Body of pancreas (tissue), 4 donors: Measurements from ENCODE around the gene NUP62.

Experiments
- CTCF ChIP-seq, 7 experiments: fragments of 450-650 bp in 4 of 7; fragments of 200-600 bp in 3 of 7; sonication (generic) in 3 of 7; IDR thresholded peaks; one replicate each; pipeline ENCODE4 v1.5.1; 2016 to 2019; ENCODE audit warnings: antibody characterized with exemption in 7 of 7
- POLR2A ChIP-seq, 3 donors: fragments of 450-650 bp; IDR thresholded peaks; one replicate each; pipeline ENCODE4 v1.6.1; 2016; ENCODE audit warnings: antibody characterized with exemption in 3 of 3, mild to moderate bottlenecking in 2 of 3

- no peak for TF ChIP-seq CTCF (IDR thresholded peaks at IDR 0.05)
- TF ChIP-seq POLR2A (IDR thresholded peaks at IDR 0.05), result no peak
These were observed 68.2 kb downstream of the NUP62 start for GRCh38 chr19:49861107-49861506.
